ENCODE measurements around the gene SVOPL. TPM values are rescaled to one million over a fixed set of nuclear protein-coding genes. Genes with fewer than 3 reads are reported as not detected.

The SVOPL gene
- total and polyA plus RNA-seq, 4 donors = 0.33 TPM; not detected in 3

- no peak for TF ChIP-seq TAF1 (conservative IDR thresholded peaks at IDR 0.05)
- no peak for TF ChIP-seq FOXA2 (IDR thresholded peaks at IDR 0.05)
These were observed 127.4 kb downstream of the SVOPL start (continued) for GRCh38 chr7:138573741-138574140.

- Histone ChIP-seq H3K4me1 (ENCODE audit: control insufficient read depth in 4 of 4, insufficient read depth in 4 of 4, low read length in 3 of 4) (peaks cover 3 to 13% (median 4%) of the 10 kb centered on the region in 4 donors), H3K9me3 (ENCODE audit: control insufficient read depth in 4 of 4, low read length in 3 of 4) (peaks cover 0 to 2% (median 0%) of the 10 kb centered on the region in 4 donors), H3K9ac (ENCODE audit: low read depth in 1 of 2, low read length in 2 of 2) (no peak overlapping the region), H3K27ac (ENCODE audit: low read depth in 1 of 2, low read length in 2 of 2) (no peak overlapping the region), H3K4me3 (ENCODE audit: low read depth in 1 of 3, low read length in 3 of 3) (no peak overlapping the region), H3K36me3 (ENCODE audit: control insufficient read depth in 4 of 4, insufficient read depth in 3 of 4, low read depth in 1 of 4, low read length in 3 of 4) (peaks cover 2 to 36% (median 33%) of the 10 kb centered on the region in 4 donors), H3K27me3 (ENCODE audit: control insufficient read depth in 4 of 4, insufficient read depth in 4 of 4, low read length in 3 of 4) (no peaks in the 10 kb centered on the region)
- no peak for TF ChIP-seq SP1 (IDR thresholded peaks at IDR 0.05)
- TF ChIP-seq ZBTB33 (IDR thresholded peaks at IDR 0.05) = no peak
- no peak for TF ChIP-seq YY1 (IDR thresholded peaks at IDR 0.05)
- TF ChIP-seq ATF3 (IDR thresholded peaks at IDR 0.05) = no peak
- no peak for DNase-seq (ENCODE audit: low spot score)
- WGBS = 98% methylated on average over 4 of the region's 4 CpGs
These were observed 130.4 kb downstream of the SVOPL start for GRCh38 chr7:138570715-138571114.

GRCh38 chr7:138569418-138569817 lies 131.7 kb downstream of the SVOPL start:
- Histone ChIP-seq H3K9ac (ENCODE audit: low read depth in 1 of 2, low read length in 2 of 2) (no peak overlapping the region), H3K27ac (ENCODE audit: low read depth in 1 of 2, low read length in 2 of 2) (no peak overlapping the region), H3K9me3 (ENCODE audit: control insufficient read depth in 4 of 4, low read length in 3 of 4) (peaks cover 0 to 6% (median 2%) of the 10 kb centered on the region in 4 donors), H3K36me3 (ENCODE audit: control insufficient read depth in 4 of 4, insufficient read depth in 3 of 4, low read depth in 1 of 4, low read length in 3 of 4) (peaks cover 2 to 36% (median 32%) of the 10 kb centered on the region in 4 donors), H3K4me1 (ENCODE audit: control insufficient read depth in 4 of 4, insufficient read depth in 4 of 4, low read length in 3 of 4) (peaks cover 5 to 25% (median 10%) of the 10 kb centered on the region in 4 donors), H3K27me3 (ENCODE audit: control insufficient read depth in 4 of 4, insufficient read depth in 4 of 4, low read length in 3 of 4) (no peaks in the 10 kb centered on the region), H3K4me3 (ENCODE audit: low read depth in 1 of 3, low read length in 3 of 3) (no peak overlapping the region)
- no peak for DNase-seq (ENCODE audit: low spot score)
- 98% methylated on average over 3 of the region's 3 CpGs for WGBS
- TF ChIP-seq HNF4G (IDR thresholded peaks at IDR 0.05) (no peak), RAD21 (IDR thresholded peaks at IDR 0.05) (no peak), GABPA (IDR thresholded peaks at IDR 0.05 in 1 of 2, conservative IDR thresholded peaks at IDR 0.05 in 1 of 2) (no peak), SP1 (IDR thresholded peaks at IDR 0.05) (no peak), CTCF (IDR thresholded peaks at IDR 0.05; ENCODE audit: low read depth, low read length, missing input control) (no peak), HNF4A (conservative IDR thresholded peaks at IDR 0.05) (no peak), REST (IDR thresholded peaks at IDR 0.05) (no peak), MAX (IDR thresholded peaks at IDR 0.05) (no peak), EGR1 (IDR thresholded peaks at IDR 0.05; ENCODE audit: low read depth in 2 of 2) (no peak), TAF1 (conservative IDR thresholded peaks at IDR 0.05) (no peak), RXRA (IDR thresholded peaks at IDR 0.05) (no peak), YY1 (IDR thresholded peaks at IDR 0.05) (no peak), FOXA2 (IDR thresholded peaks at IDR 0.05) (no peak), FOXA1 (IDR thresholded peaks at IDR 0.05) (no peak), ATF3 (IDR thresholded peaks at IDR 0.05) (no peak)

Data from liver (tissue), 9 donors.